Measurements from ENCODE around the gene MALT1. TPM values are rescaled to one million over a fixed set of nuclear protein-coding genes. Genes with fewer than 3 reads are reported as not detected.

The MALT1 gene
- total and polyA plus RNA-seq, 2 donors (not counting 1 experiment from before 2014, with no cell fraction given) = 18.0 to 25.5 TPM

DNA sequence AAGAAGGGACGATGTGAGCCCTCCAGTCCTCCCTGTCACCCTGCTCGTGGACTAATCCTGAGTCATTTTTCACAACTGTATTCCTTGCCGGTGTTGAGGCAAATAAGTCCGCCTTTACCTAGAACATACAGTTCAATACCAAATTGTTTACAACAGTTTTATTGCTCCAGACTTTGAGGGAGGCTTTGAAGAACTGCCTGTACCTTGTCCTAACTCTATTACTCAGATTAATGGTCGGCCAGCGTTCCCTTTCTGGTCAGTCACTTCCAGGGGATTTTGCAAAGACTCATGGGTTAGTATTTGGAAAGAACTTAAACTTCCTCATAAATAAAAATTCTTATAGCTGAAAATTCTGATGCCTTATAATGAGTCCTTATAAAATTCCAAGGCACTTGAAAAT, 108.3 kb downstream of the MALT1 start:
- Histone ChIP-seq H3K27ac (ENCODE audit: insufficient read depth, low read length) (no peak overlapping the region), H3K4me3 (replicated peaks in 1 of 4; ENCODE audit: control extremely low read depth in 1 of 4, insufficient read depth in 1 of 4, low read depth in 3 of 4, low read length in 4 of 4) (no peak overlapping the region), H3K4me2 (ENCODE audit: extremely low read depth, insufficient read depth, low read length) (no peak overlapping the region), H3K9ac (ENCODE audit: insufficient read depth, low read length) (no peak overlapping the region), H3K27me3 (ENCODE audit: control insufficient read depth, insufficient read depth, low read length) (no peaks in the 10 kb centered on the region), H3K36me3 (ENCODE audit: control insufficient read depth, insufficient read depth, low read length) (no peaks in the 10 kb centered on the region), H4K20me1 (ENCODE audit: control insufficient read depth, extremely low read depth, insufficient read depth, low read length) (no peaks in the 10 kb centered on the region), H3K79me2 (ENCODE audit: control insufficient read depth, insufficient read depth, low read length) (no peaks in the 10 kb centered on the region), H2AFZ (ENCODE audit: low read length) (no peak overlapping the region), H3K4me1 (ENCODE audit: control insufficient read depth, extremely low read depth, insufficient read depth, low read length) (peaks cover 3% of the 10 kb centered on the region), H3K9me3 (ENCODE audit: control insufficient read depth, insufficient read depth, low read depth, low read length) (no peaks in the 10 kb centered on the region)
- DNase-seq (ENCODE audit: low read depth in 2 of 2) = no peak
- TF ChIP-seq EZH2 (IDR thresholded peaks at IDR 0.05; ENCODE audit: low read length, missing control alignments) = no peak
- TF ChIP-seq, protein P1, sequence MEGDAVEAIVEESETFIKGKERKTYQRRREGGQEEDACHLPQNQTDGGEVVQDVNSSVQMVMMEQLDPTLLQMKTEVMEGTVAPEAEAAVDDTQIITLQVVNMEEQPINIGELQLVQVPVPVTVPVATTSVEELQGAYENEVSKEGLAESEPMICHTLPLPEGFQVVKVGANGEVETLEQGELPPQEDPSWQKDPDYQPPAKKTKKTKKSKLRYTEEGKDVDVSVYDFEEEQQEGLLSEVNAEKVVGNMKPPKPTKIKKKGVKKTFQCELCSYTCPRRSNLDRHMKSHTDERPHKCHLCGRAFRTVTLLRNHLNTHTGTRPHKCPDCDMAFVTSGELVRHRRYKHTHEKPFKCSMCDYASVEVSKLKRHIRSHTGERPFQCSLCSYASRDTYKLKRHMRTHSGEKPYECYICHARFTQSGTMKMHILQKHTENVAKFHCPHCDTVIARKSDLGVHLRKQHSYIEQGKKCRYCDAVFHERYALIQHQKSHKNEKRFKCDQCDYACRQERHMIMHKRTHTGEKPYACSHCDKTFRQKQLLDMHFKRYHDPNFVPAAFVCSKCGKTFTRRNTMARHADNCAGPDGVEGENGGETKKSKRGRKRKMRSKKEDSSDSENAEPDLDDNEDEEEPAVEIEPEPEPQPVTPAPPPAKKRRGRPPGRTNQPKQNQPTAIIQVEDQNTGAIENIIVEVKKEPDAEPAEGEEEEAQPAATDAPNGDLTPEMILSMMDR (conservative IDR thresholded peaks at IDR 0.05 in 1 of 2, IDR thresholded peaks at IDR 0.05 in 1 of 2; ENCODE audit: low read depth in 1 of 2, low read length in 2 of 2) = no peak

DNA sequence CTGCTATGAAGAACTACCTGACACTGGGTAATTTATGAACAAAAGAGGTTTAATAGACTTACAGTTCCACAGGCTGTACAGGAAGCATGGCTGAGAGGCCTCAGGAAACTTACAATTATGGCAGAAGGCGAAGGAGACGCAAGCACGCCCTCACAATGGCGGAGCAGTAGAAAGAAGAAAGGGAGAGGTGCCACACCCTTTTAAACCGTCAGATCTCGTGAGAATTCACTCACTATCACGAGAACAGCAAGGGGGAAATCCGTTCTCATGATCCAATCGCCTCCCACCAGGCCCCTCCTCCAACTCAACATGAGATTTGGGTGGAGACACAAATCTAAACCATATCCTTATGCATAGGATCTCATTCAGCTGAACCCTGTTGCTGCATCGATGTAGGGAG, 108.8 kb downstream of the MALT1 start:
- Histone ChIP-seq H3K9me3 (ENCODE audit: control insufficient read depth, insufficient read depth, low read depth, low read length) (no peaks in the 10 kb centered on the region), H3K9ac (ENCODE audit: insufficient read depth, low read length) (no peak overlapping the region), H3K36me3 (ENCODE audit: control insufficient read depth, insufficient read depth, low read length) (no peaks in the 10 kb centered on the region), H4K20me1 (ENCODE audit: control insufficient read depth, extremely low read depth, insufficient read depth, low read length) (no peaks in the 10 kb centered on the region), H2AFZ (ENCODE audit: low read length) (no peak overlapping the region), H3K4me1 (ENCODE audit: control insufficient read depth, extremely low read depth, insufficient read depth, low read length) (peaks cover 8% of the 10 kb centered on the region), H3K27ac (ENCODE audit: insufficient read depth, low read length) (no peak overlapping the region), H3K4me2 (ENCODE audit: extremely low read depth, insufficient read depth, low read length) (no peak overlapping the region), H3K79me2 (ENCODE audit: control insufficient read depth, insufficient read depth, low read length) (no peaks in the 10 kb centered on the region), H3K27me3 (ENCODE audit: control insufficient read depth, insufficient read depth, low read length) (no peaks in the 10 kb centered on the region), H3K4me3 (replicated peaks in 1 of 4; ENCODE audit: control extremely low read depth in 1 of 4, insufficient read depth in 1 of 4, low read depth in 3 of 4, low read length in 4 of 4) (no peak overlapping the region)
- DNase-seq (ENCODE audit: low read depth in 2 of 2) = no peak
- TF ChIP-seq EZH2 (IDR thresholded peaks at IDR 0.05; ENCODE audit: low read length, missing control alignments) = no peak
- TF ChIP-seq, protein P1 (conservative IDR thresholded peaks at IDR 0.05 in 1 of 2, IDR thresholded peaks at IDR 0.05 in 1 of 2; ENCODE audit: low read depth in 1 of 2, low read length in 2 of 2) = no peak

DNA sequence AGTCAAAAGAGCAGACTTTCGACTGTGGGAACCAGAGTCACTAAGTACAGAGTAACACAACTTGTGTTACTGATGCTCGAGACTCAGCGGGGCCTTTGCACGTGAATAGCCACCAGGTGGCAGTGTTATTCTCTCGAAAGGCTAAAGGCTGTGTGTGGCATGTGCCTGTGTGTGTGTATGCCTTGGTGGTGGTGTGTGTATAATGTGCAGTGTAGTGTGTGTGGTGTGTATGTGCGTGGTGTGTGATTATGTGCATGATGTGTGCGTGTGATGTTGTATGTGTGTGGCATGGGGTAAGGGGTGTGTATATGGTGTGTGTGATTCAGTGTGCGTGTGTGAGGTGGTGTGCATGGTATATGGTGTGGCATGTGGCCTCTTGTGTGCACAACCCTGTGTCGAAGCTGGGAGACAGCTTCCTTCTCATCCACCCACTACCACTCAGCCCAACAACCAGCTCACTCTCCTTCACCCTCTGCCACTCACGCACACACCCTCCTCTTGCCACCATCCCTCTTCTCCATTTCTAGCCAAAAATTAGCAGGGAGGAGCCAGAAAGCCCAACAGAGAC, 110.4 kb downstream of the MALT1 start:
- Histone ChIP-seq H3K36me3 (ENCODE audit: control insufficient read depth, insufficient read depth, low read length) (no peaks in the 10 kb centered on the region), H3K4me1 (ENCODE audit: control insufficient read depth, extremely low read depth, insufficient read depth, low read length) (peaks cover 10% of the 10 kb centered on the region), H3K9me3 (ENCODE audit: control insufficient read depth, insufficient read depth, low read depth, low read length) (no peaks in the 10 kb centered on the region), H3K4me2 (ENCODE audit: extremely low read depth, insufficient read depth, low read length) (no peak overlapping the region), H3K9ac (ENCODE audit: insufficient read depth, low read length) (no peak overlapping the region), H3K27me3 (ENCODE audit: control insufficient read depth, insufficient read depth, low read length) (no peaks in the 10 kb centered on the region), H2AFZ (ENCODE audit: low read length) (no peak overlapping the region), H4K20me1 (ENCODE audit: control insufficient read depth, extremely low read depth, insufficient read depth, low read length) (no peaks in the 10 kb centered on the region), H3K27ac (ENCODE audit: insufficient read depth, low read length) (no peak overlapping the region), H3K79me2 (ENCODE audit: control insufficient read depth, insufficient read depth, low read length) (no peaks in the 10 kb centered on the region), H3K4me3 (replicated peaks in 1 of 4; ENCODE audit: control extremely low read depth in 1 of 4, insufficient read depth in 1 of 4, low read depth in 3 of 4, low read length in 4 of 4) (no peak overlapping the region)
- DNase-seq (ENCODE audit: low read depth in 2 of 2) = peak; percentile 73 to 79
- TF ChIP-seq, protein P1 (conservative IDR thresholded peaks at IDR 0.05 in 1 of 2, IDR thresholded peaks at IDR 0.05 in 1 of 2; ENCODE audit: low read depth in 1 of 2, low read length in 2 of 2) = peak; percentile 86
- no peak for TF ChIP-seq EZH2 (IDR thresholded peaks at IDR 0.05; ENCODE audit: low read length, missing control alignments)
